Measurements from ENCODE around the gene LPP. TPM values are rescaled to one million over a fixed set of nuclear protein-coding genes. Genes with fewer than 3 reads are reported as not detected.

The LPP gene
- polyA plus RNA-seq, 3 donors = 24.5 to 26.1 (median 25.4) TPM

DNA sequence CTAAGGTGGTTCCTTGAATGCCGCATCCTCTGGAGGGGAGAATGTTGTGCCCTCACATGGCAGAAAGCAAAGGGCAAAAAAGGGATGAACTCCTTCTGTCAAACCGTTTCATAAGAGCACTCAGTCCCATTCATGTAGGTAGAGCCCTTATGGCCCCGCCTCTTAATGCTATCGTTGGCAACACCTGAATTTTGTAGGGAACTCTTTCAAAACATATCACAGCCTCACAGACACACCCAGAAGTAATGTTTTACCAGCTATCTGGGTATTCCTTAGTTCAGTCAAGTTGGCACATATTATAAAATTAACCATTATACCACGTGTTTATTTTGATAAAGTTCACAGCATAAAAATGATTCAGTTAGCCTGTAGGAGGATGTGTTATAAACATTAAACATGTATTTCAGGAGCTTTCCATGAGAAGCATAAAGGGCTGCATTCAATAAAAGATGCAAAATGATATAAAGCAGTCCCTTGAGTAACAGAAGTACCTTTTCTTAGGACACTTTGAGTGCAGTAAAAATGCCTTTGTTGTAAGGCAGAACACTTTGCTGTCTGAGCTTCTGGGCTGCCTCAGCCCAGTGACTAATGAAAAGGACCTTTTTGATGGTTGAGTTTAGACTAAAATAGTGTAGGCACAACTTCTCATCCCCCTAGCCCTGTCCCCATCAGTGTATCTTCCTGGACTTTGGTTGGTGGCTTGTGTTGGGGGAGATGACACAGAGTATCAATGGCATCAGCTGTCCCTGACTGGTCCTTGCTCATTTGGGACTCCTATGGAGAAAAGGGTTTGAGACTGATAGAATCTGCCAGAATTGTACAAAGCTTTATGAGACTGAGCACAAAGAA lies 754.3 kb downstream of the LPP start:
- DNase-seq (ENCODE audit: low read depth in 3 of 3, low spot score in 2 of 3) = no peak

- peak; percentile 69 to 75 (median 73) for DNase-seq (ENCODE audit: low read depth in 3 of 3, low spot score in 2 of 3)
Observed at GRCh38 chr3:188911026-188911850, 757.3 kb downstream of the LPP start.

GRCh38 chr3:188913084-188913483 lies 759.1 kb downstream of the LPP start:
- no peak for DNase-seq (ENCODE audit: low read depth in 3 of 3, low spot score in 2 of 3)

DNA sequence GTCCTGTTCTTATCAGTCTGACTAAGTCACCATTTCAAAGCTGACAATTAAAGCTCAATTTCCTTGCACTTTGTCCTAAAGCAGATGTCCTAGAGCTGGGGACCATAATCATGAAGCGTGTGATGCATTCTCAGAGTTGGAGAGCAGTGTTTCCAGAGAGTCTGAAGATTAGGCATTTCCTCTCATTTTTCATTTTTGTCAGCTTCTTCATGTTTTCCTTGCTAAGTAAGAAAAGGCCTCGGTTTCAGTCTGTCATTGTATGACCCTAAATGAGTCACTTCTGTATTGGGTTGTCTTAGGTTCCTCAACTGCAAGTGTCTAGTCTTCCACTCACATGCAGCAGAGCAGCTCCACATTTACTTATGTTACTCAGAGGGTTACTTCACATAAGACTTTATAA lies 760.6 kb downstream of the LPP start:
- DNase-seq (ENCODE audit: low read depth in 3 of 3, low spot score in 2 of 3) = no peak

DNA sequence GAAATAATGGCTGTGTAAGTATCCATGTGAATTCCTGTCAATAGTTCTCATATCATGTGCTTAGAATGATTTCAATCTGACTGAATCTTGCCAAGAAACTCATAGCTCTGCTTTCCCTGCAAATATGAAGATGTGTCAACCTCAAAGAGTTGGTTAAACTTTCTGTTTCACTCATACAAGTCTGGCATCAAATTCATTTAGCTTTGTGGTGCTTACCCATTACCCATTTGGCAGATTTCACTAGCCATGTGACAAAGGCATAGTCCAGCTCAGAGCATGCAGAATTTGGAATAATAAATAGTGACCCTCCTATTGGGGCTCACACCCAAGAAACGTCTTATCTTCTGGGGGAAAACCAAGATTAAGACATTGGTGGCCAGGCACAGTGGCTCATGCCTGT lies 761.2 kb downstream of the LPP start:
- DNase-seq (ENCODE audit: low read depth in 3 of 3, low spot score in 2 of 3) = no peak

GRCh38 chr3:188916934-188917401 lies 763.0 kb downstream of the LPP start:
- no peak for DNase-seq (ENCODE audit: low read depth in 3 of 3, low spot score in 2 of 3)

DNA sequence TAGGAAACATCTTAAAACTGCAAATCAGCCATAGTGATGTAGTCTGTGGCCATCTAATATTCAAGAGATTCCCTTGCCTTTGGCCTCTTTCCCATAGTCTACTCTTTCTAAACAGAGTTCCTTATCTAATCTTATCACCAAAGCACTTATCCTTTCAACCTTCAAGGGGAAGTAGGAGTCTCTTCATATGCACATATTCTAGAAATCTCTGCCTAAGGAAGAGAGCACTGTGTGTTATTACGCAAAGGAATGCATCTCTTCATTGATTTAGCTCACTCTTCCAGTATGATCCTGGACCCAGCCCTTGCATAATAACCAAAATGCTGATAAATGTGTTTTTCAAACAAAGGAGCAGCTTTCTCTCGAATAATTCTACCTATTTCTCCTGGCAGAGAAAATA lies 764.1 kb downstream of the LPP start:
- no peak for DNase-seq (ENCODE audit: low read depth in 3 of 3, low spot score in 2 of 3)

GRCh38 chr3:188923671-188924070 lies 769.7 kb downstream of the LPP start:
- DNase-seq (ENCODE audit: low read depth in 3 of 3, low spot score in 2 of 3) = no peak

GRCh38 chr3:188925376-188925775 lies 771.4 kb downstream of the LPP start:
- DNase-seq (ENCODE audit: low read depth in 3 of 3, low spot score in 2 of 3) = no peak

- no peak for DNase-seq (ENCODE audit: low read depth in 3 of 3, low spot score in 2 of 3)
Observed at GRCh38 chr3:188926111-188926510, 772.2 kb downstream of the LPP start.

DNA sequence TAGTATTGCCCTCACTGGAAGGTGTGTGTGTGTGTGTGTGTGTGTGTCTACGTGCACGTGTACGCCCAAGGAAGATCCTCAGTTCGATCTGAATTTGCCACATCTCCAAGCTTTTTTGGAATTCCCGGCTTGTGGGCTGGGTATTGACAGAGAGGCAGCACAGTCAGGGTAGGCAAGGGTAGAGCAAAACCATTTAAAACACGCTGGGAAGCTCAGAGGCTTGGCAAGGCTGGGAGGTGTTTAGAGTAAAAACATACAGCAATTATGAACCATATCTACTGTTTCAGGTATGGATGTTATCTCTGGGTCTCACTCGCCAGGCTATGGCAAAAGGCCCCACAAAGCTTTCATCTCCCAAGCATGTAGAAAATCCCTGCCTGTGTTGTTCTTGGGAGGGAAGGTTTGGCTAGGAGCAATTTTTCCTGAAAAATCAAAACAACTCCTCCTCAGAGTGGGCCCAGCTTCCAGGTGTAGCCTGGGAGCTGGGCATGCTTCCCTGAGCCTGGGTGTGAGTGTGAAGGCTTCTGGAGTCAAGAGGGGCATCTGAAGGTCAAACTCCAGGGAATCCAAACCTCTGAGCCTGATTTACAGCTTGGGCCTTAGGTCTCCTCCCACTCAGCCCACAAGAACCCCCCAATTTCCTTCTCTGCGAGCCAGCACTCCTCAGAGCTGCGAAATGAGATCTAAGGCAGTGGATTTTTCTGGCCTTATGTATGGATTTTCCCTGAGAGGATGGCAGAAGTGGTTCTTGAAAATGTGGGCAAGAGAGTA lies 773.0 kb downstream of the LPP start:
- DNase-seq (ENCODE audit: low read depth in 3 of 3, low spot score in 2 of 3) = no peak

DNA sequence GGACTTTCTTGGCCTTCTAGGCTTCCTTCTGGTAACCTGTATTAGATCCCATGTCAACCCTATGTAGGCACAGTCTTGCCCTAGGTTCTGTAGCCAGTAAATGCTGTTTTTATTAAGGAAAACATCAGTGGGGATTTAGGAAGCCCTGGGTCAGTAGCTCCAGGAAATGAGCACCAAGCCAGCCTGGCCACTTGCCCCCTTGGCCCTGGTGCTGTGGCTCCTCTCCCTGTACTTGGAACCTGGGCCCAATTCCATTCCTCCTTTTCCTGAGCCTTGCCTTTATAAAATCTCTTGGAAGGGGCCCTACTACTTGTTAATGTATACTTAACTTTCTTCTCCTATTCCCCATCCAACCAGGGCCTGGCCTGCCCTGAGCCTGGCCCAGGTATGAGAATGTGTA lies 774.0 kb downstream of the LPP start:
- no peak for DNase-seq (ENCODE audit: low read depth in 3 of 3, low spot score in 2 of 3)

GRCh38 chr3:188929137-188929536 lies 775.2 kb downstream of the LPP start:
- no peak for DNase-seq (ENCODE audit: low read depth in 3 of 3, low spot score in 2 of 3)

GRCh38 chr3:188931036-188931435 lies 777.1 kb downstream of the LPP start:
- no peak for DNase-seq (ENCODE audit: low read depth in 3 of 3, low spot score in 2 of 3)

DNA sequence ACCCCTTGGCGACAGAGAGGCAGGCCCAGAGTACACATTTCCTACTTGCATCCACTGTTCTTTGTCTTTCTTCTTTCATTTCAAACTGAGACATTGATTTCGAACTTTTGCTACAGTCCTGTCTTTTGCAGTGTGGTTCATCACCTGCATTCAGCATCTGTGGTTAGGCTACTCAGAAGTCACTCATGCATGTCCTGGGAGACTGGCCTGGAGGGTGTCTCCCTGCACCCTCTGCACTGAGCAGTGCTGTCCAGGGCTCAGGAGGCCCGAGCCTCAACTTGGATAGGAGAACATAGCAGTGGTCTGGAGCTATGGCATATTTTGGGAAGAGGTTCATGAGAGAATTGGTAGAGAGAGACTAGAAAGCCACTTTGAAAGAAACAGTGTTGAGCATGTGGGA lies 777.6 kb downstream of the LPP start:
- no peak for DNase-seq (ENCODE audit: low read depth in 3 of 3, low spot score in 2 of 3)

DNA sequence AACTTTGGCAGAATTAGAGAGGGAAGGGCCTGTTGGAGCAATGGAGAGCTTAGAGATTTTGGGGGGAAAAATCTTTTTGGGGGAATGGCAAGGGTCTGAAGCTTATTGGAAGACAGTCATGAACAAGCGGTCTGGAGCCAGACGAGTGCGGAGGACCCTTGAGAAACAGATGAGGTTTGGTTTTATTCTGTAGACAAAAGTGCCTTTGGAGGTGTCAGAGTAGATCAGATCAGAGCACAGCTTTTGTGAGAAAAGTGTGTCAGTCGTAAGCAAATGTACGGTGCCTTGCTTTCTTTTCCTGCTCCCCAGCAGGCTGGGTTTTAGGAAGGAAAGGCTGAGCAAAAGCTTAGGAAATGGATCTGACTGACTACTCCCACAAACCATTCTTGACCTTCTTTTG lies 781.0 kb downstream of the LPP start:
- no peak for DNase-seq (ENCODE audit: low read depth in 3 of 3, low spot score in 2 of 3)

DNA sequence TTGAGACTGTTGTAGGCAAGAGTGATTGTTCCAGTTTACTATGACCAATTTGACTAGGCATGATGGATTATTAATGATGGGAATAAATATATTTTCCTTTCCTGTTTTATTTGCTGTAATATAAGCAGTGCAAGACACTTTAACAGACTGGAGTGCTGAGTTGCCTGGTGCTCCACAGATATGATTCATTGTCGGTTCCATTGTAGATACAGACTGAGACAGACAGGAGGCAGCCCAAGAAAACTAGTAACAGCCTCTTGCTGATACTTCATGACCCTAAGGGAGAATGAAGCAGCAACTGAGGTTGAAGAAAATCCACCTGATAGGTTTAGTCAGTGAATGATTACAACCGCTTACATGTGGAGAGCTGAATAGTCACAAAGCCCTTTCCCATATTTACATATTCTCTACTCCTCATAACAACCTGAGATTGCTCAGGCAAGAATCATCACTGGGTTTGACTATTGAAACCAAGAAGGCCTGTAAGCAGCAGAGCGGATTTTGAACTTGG lies 782.7 kb downstream of the LPP start:
- DNase-seq (ENCODE audit: low read depth in 3 of 3, low spot score in 2 of 3) = no peak

GRCh38 chr3:188937389-188937788 lies 783.4 kb downstream of the LPP start:
- no peak for DNase-seq (ENCODE audit: low read depth in 3 of 3, low spot score in 2 of 3)

- no peak for DNase-seq (ENCODE audit: low read depth in 3 of 3, low spot score in 2 of 3)
Observed at GRCh38 chr3:188938999-188939398, 785.0 kb downstream of the LPP start.

- no peak for DNase-seq (ENCODE audit: low read depth in 3 of 3, low spot score in 2 of 3)
Observed at GRCh38 chr3:188939814-188940572, 786.0 kb downstream of the LPP start.

Data from right renal cortex interstitium (tissue), 3 donors.